GM03348 (cell line): Measurements from ENCODE around the gene IGLL5.
"Not testable (repeated sequence)": the region's sequence is repeated elsewhere in the genome, so short reads cannot be mapped to it uniquely, and the experiment has no call there.

ENCODE experiments used
- DNase-seq: peaks from one replicate; pipeline ENCODE4 v3.0.0; 2012; ENCODE audit warnings: low spot score

IGLL5 gene

GRCh38 chr22:22900527-22901205 lies 13.1 kb downstream of the IGLL5 start:
- not testable (repeated sequence) for DNase-seq

- no peak for DNase-seq
Observed at GRCh38 chr22:22901578-22902218, 14.1 kb downstream of the IGLL5 start.

GRCh38 chr22:22902247-22903001 lies 14.8 kb downstream of the IGLL5 start:
- no peak for DNase-seq

- no peak for DNase-seq
Observed at GRCh38 chr22:22903355-22903777, 15.8 kb downstream of the IGLL5 start.

- not testable (repeated sequence) for DNase-seq
Observed at GRCh38 chr22:22903781-22904192, 16.2 kb downstream of the IGLL5 start.

GRCh38 chr22:22904736-22905135 lies 17.1 kb downstream of the IGLL5 start:
- not testable (repeated sequence) for DNase-seq

- not testable (repeated sequence) for DNase-seq
Observed at GRCh38 chr22:22906391-22906790, 18.8 kb downstream of the IGLL5 start.

- no peak for DNase-seq
Observed at GRCh38 chr22:22906907-22907550, 19.4 kb downstream of the IGLL5 start.

GRCh38 chr22:22907551-22908494 lies 20.2 kb downstream of the IGLL5 start:
- no peak for DNase-seq

- DNase-seq: no peak
Observed at GRCh38 chr22:22908495-22908861, 20.9 kb downstream of the IGLL5 start.

GRCh38 chr22:22908941-22909604 lies 21.5 kb downstream of the IGLL5 start:
- no peak for DNase-seq

GRCh38 chr22:22909605-22910271 lies 22.1 kb downstream of the IGLL5 start:
- no peak for DNase-seq

- no peak for DNase-seq
Observed at GRCh38 chr22:22910272-22911240, 22.9 kb downstream of the IGLL5 start.

GRCh38 chr22:22911327-22912134 lies 23.9 kb downstream of the IGLL5 start:
- no peak for DNase-seq

- no peak for DNase-seq
Observed at GRCh38 chr22:22912135-22912987, 24.7 kb downstream of the IGLL5 start.

GRCh38 chr22:22912988-22913253 lies 25.3 kb downstream of the IGLL5 start:
- DNase-seq: no peak

- DNase-seq: no peak
Observed at GRCh38 chr22:22913989-22914388, 26.4 kb downstream of the IGLL5 start.
